Measurements from ENCODE around the gene ANAPC16.
A peak's percentile ranks its signal among the peaks of the same experiment; 100 is the strongest.

The ANAPC16 gene

GRCh38 chr10:72254813-72255568 lies 39.2 kb downstream of the ANAPC16 start:
- ATAC-seq (replicated peaks) = peak; percentile 70
- no peaks in the 10 kb centered on the region for H3K27me3 Mint-ChIP-seq
- peaks cover 47 to 50% of the 10 kb centered on the region in 2 donors for H3K4me1 Mint-ChIP-seq (ENCODE audit: low read depth in 2 of 2)
- peak overlapping the region; percentile 55 to 92 for H3K27ac Mint-ChIP-seq
- no peak for DNase-seq
- no peaks in the 10 kb centered on the region for H3K9me3 Mint-ChIP-seq
- peaks cover under 1% of the 10 kb centered on the region for H3K36me3 Mint-ChIP-seq (ENCODE audit: insufficient read depth)
- peak overlapping the region; percentile 52 to 78 for H3K4me3 Mint-ChIP-seq

- ATAC-seq (replicated peaks) (no peak), DNase-seq (no peak)
- no peaks in the 10 kb centered on the region for H3K27me3 Mint-ChIP-seq
- peak overlapping the region in 1 of 2 donors; percentile 23 for H3K4me3 Mint-ChIP-seq
- H3K9me3 Mint-ChIP-seq = no peaks in the 10 kb centered on the region
- peaks cover 51 to 55% of the 10 kb centered on the region in 2 donors for H3K4me1 Mint-ChIP-seq (ENCODE audit: low read depth in 2 of 2)
- H3K36me3 Mint-ChIP-seq (ENCODE audit: insufficient read depth) = peaks cover 8% of the 10 kb centered on the region
- no peak overlapping the region for H3K27ac Mint-ChIP-seq
Measured at GRCh38 chr10:72255977-72256729, 40.3 kb downstream of the ANAPC16 start.

- no peak for DNase-seq
- Mint-ChIP-seq H3K27me3 (no peaks in the 10 kb centered on the region), H3K9me3 (no peaks in the 10 kb centered on the region), H3K36me3 (ENCODE audit: insufficient read depth) (peaks cover 13% of the 10 kb centered on the region), H3K27ac (peak overlapping the region in 1 of 2 donors; percentile 35), H3K4me1 (ENCODE audit: low read depth in 2 of 2) (peaks cover 57 to 59% of the 10 kb centered on the region in 2 donors), H3K4me3 (peak overlapping the region in 1 of 2 donors; percentile 31)
- ATAC-seq (replicated peaks) = no peak
Measured at GRCh38 chr10:72257051-72257892, 41.5 kb downstream of the ANAPC16 start.

- H3K27ac Mint-ChIP-seq = peak overlapping the region; percentile 65 to 86
- H3K4me1 Mint-ChIP-seq (ENCODE audit: low read depth in 2 of 2) = peaks cover 51 to 52% of the 10 kb centered on the region in 2 donors
- H3K4me3 Mint-ChIP-seq = peak overlapping the region; percentile 31 to 36
Measured at GRCh38 chr10:72258617-72259016, 42.8 kb downstream of the ANAPC16 start.

GRCh38 chr10:72259491-72260238 lies 43.9 kb downstream of the ANAPC16 start:
- Mint-ChIP-seq H3K27me3 (no peaks in the 10 kb centered on the region), H3K36me3 (ENCODE audit: insufficient read depth) (peaks cover 15% of the 10 kb centered on the region), H3K27ac (peak overlapping the region; percentile 95 to 99), H3K4me1 (ENCODE audit: low read depth in 2 of 2) (peaks cover 52 to 56% of the 10 kb centered on the region in 2 donors), H3K4me3 (peak overlapping the region; percentile 89 to 91), H3K9me3 (no peaks in the 10 kb centered on the region)
- ATAC-seq (replicated peaks) (no peak), DNase-seq (no peak)

More at GRCh38 chr10:72258617-72259016, 42.8 kb downstream of the ANAPC16 start:
- ATAC-seq (replicated peaks) (no peak), DNase-seq (no peak)
- H3K36me3 Mint-ChIP-seq (ENCODE audit: insufficient read depth) = peaks cover 14% of the 10 kb centered on the region
- H3K27me3 Mint-ChIP-seq = no peaks in the 10 kb centered on the region
- no peaks in the 10 kb centered on the region for H3K9me3 Mint-ChIP-seq

- Mint-ChIP-seq H3K27me3 (no peaks in the 10 kb centered on the region), H3K4me1 (ENCODE audit: low read depth in 2 of 2) (peaks cover 45 to 50% of the 10 kb centered on the region in 2 donors), H3K36me3 (ENCODE audit: insufficient read depth) (peaks cover 15% of the 10 kb centered on the region), H3K9me3 (no peaks in the 10 kb centered on the region), H3K27ac (peak overlapping the region; percentile 95 to 99), H3K4me3 (peak overlapping the region; percentile 89 to 91)
- ATAC-seq (replicated peaks) (peak; percentile 78), DNase-seq (peak; percentile 85 to 88 (median 86))
Measured at GRCh38 chr10:72260239-72260975, 44.6 kb downstream of the ANAPC16 start.

GRCh38 chr10:72260976-72261783 lies 45.4 kb downstream of the ANAPC16 start:
- ATAC-seq (replicated peaks) (peak; percentile 55), DNase-seq (peak; percentile 65 to 68 (median 66))
- Mint-ChIP-seq H3K27ac (peak overlapping the region; percentile 95 to 99), H3K9me3 (no peaks in the 10 kb centered on the region), H3K4me1 (ENCODE audit: low read depth in 2 of 2) (peaks cover 44 to 47% of the 10 kb centered on the region in 2 donors), H3K27me3 (no peaks in the 10 kb centered on the region), H3K4me3 (peak overlapping the region; percentile 89 to 91), H3K36me3 (ENCODE audit: insufficient read depth) (peaks cover 15% of the 10 kb centered on the region)

- peak; percentile 12 for ATAC-seq (replicated peaks)
- Mint-ChIP-seq H3K4me3 (peak overlapping the region; percentile 89 to 91), H3K27me3 (no peaks in the 10 kb centered on the region), H3K27ac (peak overlapping the region; percentile 95 to 99), H3K36me3 (ENCODE audit: insufficient read depth) (peaks cover 15% of the 10 kb centered on the region), H3K4me1 (ENCODE audit: low read depth in 2 of 2) (peaks cover 42% of the 10 kb centered on the region in 2 donors), H3K9me3 (no peaks in the 10 kb centered on the region)
- no peak for DNase-seq
Measured at GRCh38 chr10:72261784-72262404, 46.1 kb downstream of the ANAPC16 start.

- peak in 2 of 3 experiments; percentile 26 to 30 for DNase-seq
- no peak for ATAC-seq (replicated peaks)
- Mint-ChIP-seq H3K4me3 (peak overlapping the region; percentile 26 to 57), H3K27me3 (no peaks in the 10 kb centered on the region), H3K4me1 (ENCODE audit: low read depth in 2 of 2) (peaks cover 35 to 38% of the 10 kb centered on the region in 2 donors), H3K9me3 (no peaks in the 10 kb centered on the region), H3K36me3 (ENCODE audit: insufficient read depth) (peaks cover 15% of the 10 kb centered on the region), H3K27ac (peak overlapping the region; percentile 16 to 84)
Measured at GRCh38 chr10:72263613-72264241, 47.9 kb downstream of the ANAPC16 start.

GRCh38 chr10:72264536-72264935 lies 48.7 kb downstream of the ANAPC16 start:
- Mint-ChIP-seq H3K36me3 (ENCODE audit: insufficient read depth) (peaks cover 15% of the 10 kb centered on the region), H3K27ac (peak overlapping the region in 1 of 2 donors; percentile 84), H3K4me1 (ENCODE audit: low read depth in 2 of 2) (peaks cover 32 to 33% of the 10 kb centered on the region in 2 donors), H3K4me3 (no peak overlapping the region), H3K9me3 (no peaks in the 10 kb centered on the region), H3K27me3 (no peaks in the 10 kb centered on the region)
- ATAC-seq (replicated peaks) (no peak), DNase-seq (no peak)

- H3K27me3 Mint-ChIP-seq = no peaks in the 10 kb centered on the region
- no peaks in the 10 kb centered on the region for H3K9me3 Mint-ChIP-seq
- no peak for ATAC-seq (replicated peaks)
Measured at GRCh38 chr10:72265508-72265907, 49.7 kb downstream of the ANAPC16 start.

More at GRCh38 chr10:72265508-72265907, 49.7 kb downstream of the ANAPC16 start:
- no peak overlapping the region for H3K4me3 Mint-ChIP-seq
- peaks cover 13% of the 10 kb centered on the region for H3K36me3 Mint-ChIP-seq (ENCODE audit: insufficient read depth)
- H3K27ac Mint-ChIP-seq = no peak overlapping the region
- peaks cover 25 to 29% of the 10 kb centered on the region in 2 donors for H3K4me1 Mint-ChIP-seq (ENCODE audit: low read depth in 2 of 2)
- no peak for DNase-seq
